Ovary (tissue), 3 donors: ENCODE results near the gene ITPK1.

Source experiments
- CTCF ChIP-seq, 3 donors: fragments of 450-650 bp in 2 of 3; fragments of 200-600 bp in 1 of 3; IDR thresholded peaks; one replicate each; pipeline versions ENCODE4 v1.5.1 to v1.8.0; 2016 to 2022; ENCODE audit warnings: antibody characterized with exemption in 3 of 3, mild to moderate bottlenecking in 1 of 3
- POLR2A ChIP-seq: fragments of 450-650 bp; IDR thresholded peaks from one replicate; pipeline ENCODE4 v1.6.1; 2017; ENCODE audit warnings: antibody characterized with exemption, mild to moderate bottlenecking, moderate library complexity
- donor health status: DM: no; HTN: no; CAD: no.

DNA sequence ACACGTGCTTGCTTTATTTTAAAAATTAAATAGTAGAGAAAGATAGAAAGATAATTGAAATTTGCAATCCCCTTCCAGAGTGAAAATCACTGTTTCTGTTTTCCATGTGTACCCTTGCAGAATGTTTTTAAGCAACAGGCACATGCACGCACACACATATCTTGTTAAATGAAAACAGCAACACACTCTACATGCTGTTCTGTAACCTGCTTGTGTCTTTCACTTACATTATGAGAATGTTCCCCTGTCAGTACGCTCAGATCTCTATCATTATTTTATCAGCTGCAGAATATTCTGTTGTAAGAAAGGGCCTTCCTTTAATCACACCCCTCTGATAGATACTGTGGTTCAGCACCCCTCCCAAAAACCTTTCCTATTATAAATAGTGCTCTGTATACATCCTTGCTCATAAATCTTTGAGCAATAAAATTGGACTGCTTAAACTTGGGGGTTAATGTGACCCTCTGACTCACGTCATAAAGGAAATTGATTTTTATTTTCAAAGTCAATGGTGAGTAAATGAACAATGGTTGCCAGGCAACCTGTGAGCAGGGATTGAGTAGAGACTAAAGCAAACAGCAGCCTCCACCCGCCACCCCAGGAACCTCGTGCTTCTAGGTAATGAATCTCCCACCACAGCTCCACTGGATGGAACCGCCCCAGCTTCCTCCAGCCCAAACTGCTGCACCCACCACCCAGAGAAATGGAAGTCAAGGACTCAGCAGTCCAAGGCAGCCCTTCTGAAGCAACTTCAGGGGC lies 224.7 kb downstream of the ITPK1 start:
- no peak for TF ChIP-seq CTCF (IDR thresholded peaks at IDR 0.05)
- TF ChIP-seq POLR2A = no peak
